Body of pancreas (tissue), 4 donors: ENCODE measurements around the gene ARAF. TPM values are rescaled to one million over a fixed set of nuclear protein-coding genes. Genes with fewer than 3 reads are reported as not detected.

Experiments used
- ATAC-seq: fragments of 150-250 bp; one replicate; pipeline ENCODE4 v1.9.1; 2016
- DNase-seq, 4 donors: peaks; one replicate each; pipeline ENCODE4 v3.0.0-alpha.2; 2019
- H3K27ac ChIP-seq, 4 donors: fragments of 200-600 bp; sonication (generic); 1 replicate in 3 of 4; 2 replicates in 1 of 4; pipeline versions ENCODE4 v1.5.1 to v1.6.1; 2016 to 2019; ENCODE audit warnings: mild to moderate bottlenecking in 1 of 4, mixed read lengths in 1 of 4, moderate library complexity in 1 of 4
- H3K27me3 ChIP-seq, 2 donors: fragments of 200-600 bp; sonication (generic); one replicate each; pipeline ENCODE4 v1.6.0; 2016; ENCODE audit warnings: mild to moderate bottlenecking in 1 of 2
- H3K36me3 ChIP-seq, 2 donors: fragments of 200-600 bp; sonication (generic); replicated peaks in 1 of 2; 2 replicates each; pipeline ENCODE4 v1.5.1; 2016; ENCODE audit warnings: low read depth in 2 of 2; ENCODE audit not compliant: insufficient read depth in 1 of 2
- H3K4me1 ChIP-seq: fragments of 200-600 bp; sonication (generic); one replicate; pipeline ENCODE4 v1.6.0; 2016
- H3K4me3 ChIP-seq, 2 donors: fragments of 200-600 bp; sonication (generic); 1 replicate in 1 of 2; 2 replicates in 1 of 2; pipeline ENCODE4 v1.5.1; 2016 to 2019
- H3K9me3 ChIP-seq, 3 donors: fragments of 200-600 bp; sonication (generic); 1 replicate in 2 of 3; 2 replicates in 1 of 3; pipeline ENCODE4 v1.5.1; 2016
- CTCF ChIP-seq, 7 experiments: fragments of 450-650 bp in 4 of 7; fragments of 200-600 bp in 3 of 7; sonication (generic) in 3 of 7; IDR thresholded peaks; one replicate each; pipeline ENCODE4 v1.5.1; 2016 to 2019; ENCODE audit warnings: antibody characterized with exemption in 7 of 7
- POLR2A ChIP-seq, 3 donors: fragments of 450-650 bp; IDR thresholded peaks; one replicate each; pipeline ENCODE4 v1.6.1; 2016; ENCODE audit warnings: antibody characterized with exemption in 3 of 3, mild to moderate bottlenecking in 2 of 3
- WGBS, 2 donors: methylation state at CpG; one replicate each; pipeline ENCODE4 v1.1.5; 2017; 5-methylcytosine and 5-hydroxymethylcytosine counted together
- intact Hi-C: fragments of 100-400 bp; cut with DNase I; formaldehyde crosslinking; loops from one replicate; pipeline ENCODE4 v1.15.1; 2023
- total RNA-seq, 2 donors: library from RNA; depleted of rRNA; stranded (reverse); fragments of >200 nt; gene quantifications; one replicate each; pipeline ENCODE4 v1.1.0, GENCODE V29; 2016

Gene ARAF
- total RNA-seq, 2 donors from 2014 or later: 43.3 to 48.5 TPM

DNA sequence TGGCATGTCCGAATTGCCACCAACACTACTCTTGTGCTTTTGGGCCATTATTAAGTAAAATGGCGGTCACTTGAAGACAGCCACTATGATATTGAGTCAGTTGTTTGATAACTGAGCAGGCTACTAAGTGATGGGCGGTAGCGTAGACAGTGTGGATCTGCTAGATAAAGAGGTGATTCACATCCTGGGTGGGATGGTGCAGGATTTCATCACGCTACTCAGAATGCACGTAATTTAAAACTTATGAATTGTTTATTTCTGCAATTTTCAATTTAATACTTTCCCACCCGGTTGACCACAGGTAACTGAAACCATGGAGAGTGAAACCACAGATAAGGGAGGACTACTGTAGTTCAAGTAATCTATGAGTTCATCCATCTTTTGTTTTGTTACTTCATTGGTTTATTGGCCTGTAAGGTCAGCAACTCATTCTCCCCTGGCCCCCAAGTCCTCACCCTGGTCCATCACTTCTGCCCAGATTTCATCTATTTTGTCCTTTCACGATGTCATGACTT, 2.9 kb downstream of the ARAF start:
- 75 to 80% methylated on average over 8 of the region's 8 CpGs for WGBS, 2 donors
- ATAC-seq (no peak), DNase-seq (no peak)
- no peaks in the 10 kb centered on the region for H3K27me3 ChIP-seq
- H3K9me3 ChIP-seq: no peaks in the 10 kb centered on the region
- TF ChIP-seq POLR2A (IDR thresholded peaks at IDR 0.05) (no peak), CTCF (IDR thresholded peaks at IDR 0.05) (no peak)
- no peak overlapping the region for H3K4me3 ChIP-seq
- peaks cover 21% of the 10 kb centered on the region for H3K4me1 ChIP-seq
- intact Hi-C loops: no loop called here
- no peak overlapping the region for H3K27ac ChIP-seq
- peaks cover 0 to 6% of the 10 kb centered on the region in 2 donors for H3K36me3 ChIP-seq

GRCh38 chrX:47564438-47565085, 3.6 kb downstream of the ARAF start:
- Histone ChIP-seq H3K27ac (no peak overlapping the region), H3K4me3 (no peak overlapping the region), H3K4me1 (peaks cover 20% of the 10 kb centered on the region), H3K9me3 (no peaks in the 10 kb centered on the region), H3K27me3 (no peaks in the 10 kb centered on the region), H3K36me3 (peaks cover 0 to 8% of the 10 kb centered on the region in 2 donors)
- no peak for TF ChIP-seq POLR2A (IDR thresholded peaks at IDR 0.05)
- no peak for TF ChIP-seq CTCF (IDR thresholded peaks at IDR 0.05)
- DNase-seq: no peak
- intact Hi-C loops: no loop called here
- 73% methylated on average over 4 to 11 of the region's 12 CpGs for WGBS, 2 donors
- no peak for ATAC-seq

DNA sequence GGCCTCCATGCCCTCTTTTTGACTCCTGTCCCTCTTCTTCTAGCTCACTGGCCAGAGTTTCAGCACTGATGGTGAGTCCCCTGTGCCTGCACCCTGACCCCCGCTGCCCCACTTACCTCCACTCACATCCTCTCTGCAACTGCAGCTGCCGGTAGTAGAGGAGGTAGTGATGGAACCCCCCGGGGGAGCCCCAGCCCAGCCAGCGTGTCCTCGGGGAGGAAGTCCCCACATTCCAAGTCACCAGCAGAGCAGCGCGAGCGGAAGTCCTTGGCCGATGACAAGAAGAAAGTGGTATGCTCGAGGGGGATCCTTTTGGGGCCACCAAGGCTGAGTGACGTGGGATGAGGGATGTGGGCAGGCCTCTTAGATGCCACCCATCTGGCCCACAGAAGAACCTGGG, 5.8 kb downstream of the ARAF start:
- WGBS, 2 donors: 83 to 88% methylated on average over 2 to 7 of the region's 11 CpGs
- Histone ChIP-seq H3K9me3 (no peaks in the 10 kb centered on the region), H3K4me1 (peaks cover 13% of the 10 kb centered on the region), H3K27me3 (no peaks in the 10 kb centered on the region), H3K4me3 (no peak overlapping the region), H3K36me3 (peaks cover 0 to 8% of the 10 kb centered on the region in 2 donors), H3K27ac (no peak overlapping the region)
- ATAC-seq: no peak
- TF ChIP-seq POLR2A (IDR thresholded peaks at IDR 0.05) (no peak), CTCF (IDR thresholded peaks at IDR 0.05) (no peak)
- intact Hi-C loops: no loop called here
- no peak for DNase-seq

GRCh38 chrX:47568656-47569295, 7.8 kb downstream of the ARAF start:
- peak in 1 of 4 donors; percentile 40 for DNase-seq
- H3K36me3 ChIP-seq: peaks cover 0 to 8% of the 10 kb centered on the region in 2 donors
- intact Hi-C loops: no loop called here
- no peak for ATAC-seq
- no peak overlapping the region for H3K27ac ChIP-seq
- H3K9me3 ChIP-seq: no peaks in the 10 kb centered on the region
- WGBS, 2 donors: 90 to 100% methylated on average over 2 to 7 of the region's 13 CpGs
- TF ChIP-seq CTCF (IDR thresholded peaks at IDR 0.05): peak in 6 of 7 experiments; percentile 8 to 24 (median 18)
- no peak for TF ChIP-seq POLR2A (IDR thresholded peaks at IDR 0.05)
- H3K4me1 ChIP-seq: peaks cover 14% of the 10 kb centered on the region
- no peaks in the 10 kb centered on the region for H3K27me3 ChIP-seq
- no peak overlapping the region for H3K4me3 ChIP-seq
